ENCODE measurements around the gene DENND6A.

DNA sequence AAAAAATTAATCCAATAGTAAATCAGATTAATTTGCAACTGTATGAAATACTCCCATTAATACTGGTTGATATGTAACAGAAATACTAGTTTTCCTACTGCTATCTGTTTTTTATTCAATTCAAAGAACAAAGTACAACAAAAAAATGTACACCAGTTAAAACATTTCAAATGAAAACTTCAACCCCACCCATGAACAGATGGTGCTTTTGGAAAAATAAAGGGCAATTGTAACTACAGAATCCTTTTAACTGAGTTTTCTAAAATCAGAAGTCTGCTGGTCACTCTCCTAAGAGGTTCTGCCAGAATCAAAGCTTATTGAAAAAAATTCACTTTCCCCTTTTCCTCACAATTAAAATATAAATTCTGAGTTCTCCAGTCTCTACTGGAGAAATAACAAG, 34.3 kb downstream of the DENND6A start:
- TF ChIP-seq, protein P1, sequence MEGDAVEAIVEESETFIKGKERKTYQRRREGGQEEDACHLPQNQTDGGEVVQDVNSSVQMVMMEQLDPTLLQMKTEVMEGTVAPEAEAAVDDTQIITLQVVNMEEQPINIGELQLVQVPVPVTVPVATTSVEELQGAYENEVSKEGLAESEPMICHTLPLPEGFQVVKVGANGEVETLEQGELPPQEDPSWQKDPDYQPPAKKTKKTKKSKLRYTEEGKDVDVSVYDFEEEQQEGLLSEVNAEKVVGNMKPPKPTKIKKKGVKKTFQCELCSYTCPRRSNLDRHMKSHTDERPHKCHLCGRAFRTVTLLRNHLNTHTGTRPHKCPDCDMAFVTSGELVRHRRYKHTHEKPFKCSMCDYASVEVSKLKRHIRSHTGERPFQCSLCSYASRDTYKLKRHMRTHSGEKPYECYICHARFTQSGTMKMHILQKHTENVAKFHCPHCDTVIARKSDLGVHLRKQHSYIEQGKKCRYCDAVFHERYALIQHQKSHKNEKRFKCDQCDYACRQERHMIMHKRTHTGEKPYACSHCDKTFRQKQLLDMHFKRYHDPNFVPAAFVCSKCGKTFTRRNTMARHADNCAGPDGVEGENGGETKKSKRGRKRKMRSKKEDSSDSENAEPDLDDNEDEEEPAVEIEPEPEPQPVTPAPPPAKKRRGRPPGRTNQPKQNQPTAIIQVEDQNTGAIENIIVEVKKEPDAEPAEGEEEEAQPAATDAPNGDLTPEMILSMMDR (IDR thresholded peaks at IDR 0.05): no peak
- no peak for TF ChIP-seq POLR2A (IDR thresholded peaks at IDR 0.05)
